Upper lobe of left lung (tissue), 6 donors: Measurements from ENCODE around the gene WDR76. TPM values are rescaled to one million over a fixed set of nuclear protein-coding genes. Genes with fewer than 3 reads are reported as not detected.

Experiments used
- ATAC-seq, 2 donors: fragments of 200-7000 bp; cut with Tn5 transposase; one replicate each; pipeline ENCODE4 v1.9.1; 2022; ENCODE audit warnings: mild to moderate bottlenecking in 2 of 2, moderate library complexity in 2 of 2; ENCODE audit not compliant: low FRiP score in 2 of 2
- DNase-seq, 2 donors: peaks; one replicate each; pipeline ENCODE4 v3.0.0-alpha.2; 2019 to 2020
- H3K27ac ChIP-seq, 4 donors: fragments of 200-600 bp; sonication (generic); one replicate each; pipeline ENCODE4 v1.5.1; 2016 to 2019
- H3K27me3 ChIP-seq, 4 donors: fragments of 200-600 bp; sonication (generic); one replicate each; pipeline ENCODE4 v1.5.1; 2017 to 2019
- H3K36me3 ChIP-seq, 4 donors: fragments of 200-600 bp; sonication (generic); one replicate each; pipeline ENCODE4 v1.5.1; 2016 to 2019
- H3K4me1 ChIP-seq, 4 donors: fragments of 200-600 bp; sonication (generic); one replicate each; pipeline ENCODE4 v1.5.1; 2018 to 2019
- H3K4me3 ChIP-seq, 4 donors: fragments of 200-600 bp; sonication (generic); one replicate each; pipeline ENCODE4 v1.5.1; 2017 to 2019; ENCODE audit warnings: mild to moderate bottlenecking in 2 of 4, moderate library complexity in 1 of 4
- H3K9me3 ChIP-seq, 4 donors: fragments of 200-600 bp; sonication (generic); one replicate each; pipeline ENCODE4 v1.5.1; 2018 to 2019
- EP300 ChIP-seq, 4 donors: sonication (generic); formaldehyde crosslinking; IDR thresholded peaks; one replicate each; pipeline ENCODE4 v1.5.1; 2017; ENCODE audit warnings: antibody characterized with exemption in 4 of 4, control low read depth in 2 of 4
- POLR2A ChIP-seq, 4 donors: fragments of 450-650 bp; IDR thresholded peaks; one replicate each; pipeline ENCODE4 v1.5.1; 2016 to 2017; ENCODE audit warnings: antibody characterized with exemption in 4 of 4, mild to moderate bottlenecking in 2 of 4
- POLR2AphosphoS5 ChIP-seq, 2 donors: sonication (generic); formaldehyde crosslinking; IDR thresholded peaks; one replicate each; pipeline ENCODE4 v1.5.1; 2017; ENCODE audit warnings: antibody characterized with exemption in 2 of 2
- WGBS, 2 donors: methylation state at CpG; one replicate each; pipeline ENCODE4 v1.1.5; 2017 to 2018; 5-methylcytosine and 5-hydroxymethylcytosine counted together
- total RNA-seq, 6 donors: library from RNA; depleted of rRNA in 4 of 6; stranded (reverse); fragments of >200 nt in 4 of 6; gene quantifications; one replicate each; pipeline versions ENCODE4 v1.1.0 to v1.2.1, GENCODE V29; 2016 to 2021
- TF ChIP-seq, protein P1 (sequence below), 6 experiments: fragments of 450-650 bp in 4 of 6; fragments of 200-600 bp in 2 of 6; sonication (generic) in 2 of 6; IDR thresholded peaks; one replicate each; pipeline ENCODE4 v1.5.1; 2016 to 2019; ENCODE audit warnings: antibody characterized with exemption in 6 of 6
- donor health status: DM: no; HTN: no; CAD: no; lungs with moderate emphysema.
- donor health status: DM: no; HTN: yes; CAD: no; lungs with severe emphysema.

The WDR76 gene
- total RNA-seq, 6 donors from 2014 or later: 0.89 to 10.1 (median 3.4) TPM

DNA sequence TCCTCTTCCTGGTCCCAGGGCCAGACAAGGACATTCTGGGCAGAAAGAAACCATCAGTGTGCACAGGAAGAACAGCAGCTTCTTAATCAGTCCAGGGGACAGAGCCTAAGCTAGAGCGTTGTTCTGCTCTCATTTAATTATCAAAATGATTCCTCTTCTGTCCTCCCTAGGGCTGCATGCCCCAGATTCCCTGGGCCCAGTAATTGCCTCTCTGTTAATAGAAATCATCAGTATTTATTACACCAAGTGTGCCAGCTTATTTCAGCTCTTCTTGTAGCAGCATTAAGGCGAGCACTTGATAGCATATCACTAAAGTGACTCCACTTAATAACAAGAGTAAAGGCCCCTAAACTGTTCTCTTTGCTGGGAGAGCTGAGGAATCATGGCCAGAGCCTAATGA, 72.1 kb downstream of the WDR76 start:
- Histone ChIP-seq H3K36me3 (no peaks in the 10 kb centered on the region), H3K9me3 (no peaks in the 10 kb centered on the region), H3K4me3 (no peak overlapping the region), H3K27ac (no peak overlapping the region), H3K27me3 (no peaks in the 10 kb centered on the region), H3K4me1 (no peaks in the 10 kb centered on the region)
- TF ChIP-seq POLR2A (IDR thresholded peaks at IDR 0.05) (no peak), EP300 (IDR thresholded peaks at IDR 0.05) (no peak), POLR2AphosphoS5 (IDR thresholded peaks at IDR 0.05) (no peak)
- TF ChIP-seq, protein P1, sequence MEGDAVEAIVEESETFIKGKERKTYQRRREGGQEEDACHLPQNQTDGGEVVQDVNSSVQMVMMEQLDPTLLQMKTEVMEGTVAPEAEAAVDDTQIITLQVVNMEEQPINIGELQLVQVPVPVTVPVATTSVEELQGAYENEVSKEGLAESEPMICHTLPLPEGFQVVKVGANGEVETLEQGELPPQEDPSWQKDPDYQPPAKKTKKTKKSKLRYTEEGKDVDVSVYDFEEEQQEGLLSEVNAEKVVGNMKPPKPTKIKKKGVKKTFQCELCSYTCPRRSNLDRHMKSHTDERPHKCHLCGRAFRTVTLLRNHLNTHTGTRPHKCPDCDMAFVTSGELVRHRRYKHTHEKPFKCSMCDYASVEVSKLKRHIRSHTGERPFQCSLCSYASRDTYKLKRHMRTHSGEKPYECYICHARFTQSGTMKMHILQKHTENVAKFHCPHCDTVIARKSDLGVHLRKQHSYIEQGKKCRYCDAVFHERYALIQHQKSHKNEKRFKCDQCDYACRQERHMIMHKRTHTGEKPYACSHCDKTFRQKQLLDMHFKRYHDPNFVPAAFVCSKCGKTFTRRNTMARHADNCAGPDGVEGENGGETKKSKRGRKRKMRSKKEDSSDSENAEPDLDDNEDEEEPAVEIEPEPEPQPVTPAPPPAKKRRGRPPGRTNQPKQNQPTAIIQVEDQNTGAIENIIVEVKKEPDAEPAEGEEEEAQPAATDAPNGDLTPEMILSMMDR (IDR thresholded peaks at IDR 0.05): no peak
- WGBS, 2 donors: 76 to 83% methylated on average over 2 of the region's 2 CpGs
- ATAC-seq (no peak), DNase-seq (no peak)

DNA sequence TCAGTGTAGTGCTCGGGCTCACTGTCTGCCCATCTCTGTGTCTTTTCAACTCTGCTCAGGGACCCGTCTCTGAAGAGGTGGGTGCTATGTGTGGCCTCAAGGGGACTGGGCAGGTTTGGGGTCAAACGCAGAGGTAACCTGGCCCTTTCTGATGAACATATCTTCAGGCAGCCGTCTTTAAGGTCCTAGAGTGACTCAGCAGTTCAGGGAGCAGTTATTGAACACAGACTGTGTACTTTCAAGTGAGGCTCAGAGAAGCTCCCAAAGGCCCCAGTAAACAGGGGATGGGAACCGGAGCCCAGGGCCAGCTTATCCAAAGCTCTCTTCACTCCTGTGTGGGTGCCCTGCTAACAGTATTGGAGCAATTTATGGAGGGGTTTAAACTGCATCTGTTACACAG, 73.1 kb downstream of the WDR76 start:
- WGBS, 2 donors: 83 to 93% methylated on average over 5 of the region's 5 CpGs
- no peak for ATAC-seq
- H3K36me3 ChIP-seq: no peaks in the 10 kb centered on the region

DNA sequence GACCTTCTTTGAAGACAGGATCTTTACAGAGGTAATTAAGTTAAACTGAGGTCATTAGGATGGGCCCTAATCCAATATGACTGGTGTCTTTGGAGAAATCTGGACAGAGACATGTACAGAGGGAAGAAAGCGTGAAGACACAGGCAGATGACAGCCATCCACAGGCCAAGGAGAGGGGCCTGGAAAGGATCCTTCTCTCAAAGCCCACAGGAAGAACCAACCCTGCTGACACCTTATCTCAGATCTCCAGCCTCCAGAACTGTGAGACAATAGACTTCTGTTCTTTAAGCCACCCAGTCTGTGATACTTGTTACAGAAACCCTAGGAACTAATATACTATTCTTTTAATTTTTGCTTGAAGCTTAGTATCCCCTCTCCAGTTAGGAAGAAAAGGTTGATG, 74.2 kb downstream of the WDR76 start:
- H3K27ac ChIP-seq: no peak overlapping the region
- ATAC-seq: no peak
- no peaks in the 10 kb centered on the region for H3K27me3 ChIP-seq
- 100% methylated on average over 1 of the region's 1 CpG for WGBS, 2 donors
- no peak for DNase-seq
- TF ChIP-seq POLR2A (IDR thresholded peaks at IDR 0.05) (no peak), POLR2AphosphoS5 (IDR thresholded peaks at IDR 0.05) (no peak), EP300 (IDR thresholded peaks at IDR 0.05) (no peak)
- TF ChIP-seq, protein P1 (IDR thresholded peaks at IDR 0.05): no peak
- no peak overlapping the region for H3K4me3 ChIP-seq
- no peaks in the 10 kb centered on the region for H3K4me1 ChIP-seq
- H3K36me3 ChIP-seq: no peaks in the 10 kb centered on the region
- no peaks in the 10 kb centered on the region for H3K9me3 ChIP-seq

More for the DNA sequence above, 73.1 kb downstream of the WDR76 start:
- DNase-seq: no peak
- Histone ChIP-seq H3K4me3 (no peak overlapping the region), H3K27me3 (no peaks in the 10 kb centered on the region), H3K27ac (no peak overlapping the region), H3K4me1 (no peaks in the 10 kb centered on the region), H3K9me3 (no peaks in the 10 kb centered on the region)
- TF ChIP-seq POLR2A (IDR thresholded peaks at IDR 0.05) (no peak), POLR2AphosphoS5 (IDR thresholded peaks at IDR 0.05) (no peak), EP300 (IDR thresholded peaks at IDR 0.05) (no peak)
- TF ChIP-seq, protein P1 (IDR thresholded peaks at IDR 0.05): no peak

DNA sequence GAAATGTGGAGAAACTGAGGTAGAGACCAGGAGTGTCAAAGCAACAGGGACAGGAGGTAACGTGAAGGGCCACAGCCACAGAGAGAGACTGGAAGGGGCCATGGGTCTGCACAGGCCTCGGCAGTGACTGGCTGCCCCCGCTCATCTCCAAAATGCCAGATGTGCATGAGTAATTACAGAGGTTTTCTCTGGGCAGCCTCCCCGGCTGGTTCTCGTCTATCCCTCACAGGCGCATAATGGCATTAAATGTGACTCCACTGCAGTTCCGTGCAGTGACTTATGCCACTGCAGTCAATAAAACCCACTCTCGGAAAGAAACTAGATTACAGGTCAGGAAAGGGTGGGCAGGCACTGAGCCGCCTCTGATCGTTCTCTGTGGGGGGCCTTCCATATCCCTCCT, 74.7 kb downstream of the WDR76 start:
- Histone ChIP-seq H3K27ac (no peak overlapping the region), H3K27me3 (no peaks in the 10 kb centered on the region), H3K9me3 (no peaks in the 10 kb centered on the region), H3K4me1 (no peaks in the 10 kb centered on the region), H3K4me3 (no peak overlapping the region), H3K36me3 (no peaks in the 10 kb centered on the region)
- 85 to 88% methylated on average over 10 of the region's 10 CpGs for WGBS, 2 donors
- TF ChIP-seq EP300 (IDR thresholded peaks at IDR 0.05) (no peak), POLR2AphosphoS5 (IDR thresholded peaks at IDR 0.05) (no peak), POLR2A (IDR thresholded peaks at IDR 0.05) (no peak)
- TF ChIP-seq, protein P1 (IDR thresholded peaks at IDR 0.05): no peak
- ATAC-seq: no peak
- DNase-seq: no peak

DNA sequence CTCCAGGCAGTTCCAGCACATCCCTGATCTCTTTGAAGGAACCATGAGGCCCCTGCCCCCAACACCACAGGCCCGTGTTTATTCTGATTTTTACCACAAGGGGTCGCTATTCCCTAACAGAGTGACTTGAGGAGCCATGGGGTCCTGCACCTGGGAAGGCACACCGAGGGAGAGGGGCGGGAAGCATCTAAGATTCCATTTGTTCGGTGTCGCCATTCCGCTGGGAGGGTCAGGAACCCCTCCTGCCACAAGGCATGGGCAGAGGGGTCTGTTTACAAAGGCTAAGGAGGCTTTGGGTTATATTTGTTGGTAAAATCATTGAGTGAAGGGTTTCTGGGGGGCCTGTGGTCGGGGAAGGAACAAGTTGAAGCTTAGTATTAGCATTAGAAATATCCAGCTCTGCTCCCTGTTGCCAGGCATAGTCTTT, 77.1 kb downstream of the WDR76 start:
- H3K27ac ChIP-seq: no peak overlapping the region
- 17 to 25% methylated on average over 6 to 8 of the region's 8 CpGs for WGBS, 2 donors
- TF ChIP-seq, protein P1 (IDR thresholded peaks at IDR 0.05): peak; percentile 45 to 79 (median 72)
- no peak for TF ChIP-seq POLR2A (IDR thresholded peaks at IDR 0.05)
- no peak overlapping the region for H3K4me3 ChIP-seq
- H3K36me3 ChIP-seq: no peaks in the 10 kb centered on the region
- DNase-seq (no peak), ATAC-seq (peak in 1 of 2 donors; percentile 69)
- no peaks in the 10 kb centered on the region for H3K4me1 ChIP-seq
- no peaks in the 10 kb centered on the region for H3K9me3 ChIP-seq
- H3K27me3 ChIP-seq: no peaks in the 10 kb centered on the region
